GM21786 (cell line): Measurements from ENCODE around the gene DEPDC7.
"Not testable (repeated sequence)": the region's sequence is repeated elsewhere in the genome, so short reads cannot be mapped to it uniquely, and the experiment has no call there.

Source experiments
- ATAC-seq: cut with Tn5 transposase; IDR thresholded peaks from one replicate; pipeline ENCODE4 v1.9.1; 2021; ENCODE audit not compliant: unreplicated experiment

The DEPDC7 gene

DNA sequence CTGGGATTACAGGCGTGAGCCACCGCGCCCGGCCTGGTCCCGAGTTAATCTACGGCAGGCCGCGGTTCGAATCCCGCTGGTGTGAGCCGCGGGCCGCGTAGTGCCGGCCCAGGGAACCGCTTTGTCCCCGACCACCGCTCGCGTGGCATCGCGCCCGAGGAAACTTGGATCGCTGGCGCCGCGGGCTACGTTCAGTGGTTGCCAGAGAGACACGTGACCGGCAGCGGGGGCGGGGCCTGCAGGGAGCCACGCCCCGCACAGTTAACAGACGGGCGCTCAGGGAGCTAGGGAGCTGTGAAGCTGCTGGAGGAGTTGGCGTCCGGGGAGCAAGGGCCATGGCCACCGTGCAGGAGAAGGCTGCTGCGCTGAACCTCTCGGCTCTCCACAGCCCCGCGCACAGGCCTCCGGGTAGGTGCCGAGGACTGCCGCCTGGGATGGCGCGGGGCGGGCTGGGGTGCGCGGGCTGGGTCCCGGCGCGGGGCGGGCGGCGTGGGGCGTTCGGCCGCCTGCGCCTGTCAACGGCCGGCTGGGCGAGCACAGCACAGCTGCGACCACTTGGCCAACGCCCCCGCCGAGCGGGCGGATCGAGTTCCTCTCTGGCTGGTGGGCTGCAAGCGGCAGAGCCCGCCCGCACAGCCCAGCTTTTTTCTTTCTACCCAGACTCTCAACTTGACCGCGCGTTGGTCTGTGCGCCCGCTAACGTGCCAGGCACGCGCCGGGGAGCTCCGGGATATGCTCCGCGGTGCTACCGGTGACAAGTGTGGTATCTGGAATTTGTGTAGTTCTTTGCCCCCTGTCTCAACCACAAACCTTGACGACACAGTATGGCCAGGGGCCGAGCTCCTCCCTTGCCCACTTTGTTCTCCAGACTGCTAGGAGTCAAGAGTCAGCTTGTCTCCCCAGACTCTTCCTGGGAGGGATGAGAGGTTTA lies at the start of gene DEPDC7:
Gene DEPDC7, plus strand, starts transcription at position 258 of the 931 bp plus-strand sequence. Its CDS starts 78 bp downstream, at position 336.
- ATAC-seq, result peak; percentile 59

- no peak for ATAC-seq
Observed at GRCh38 chr11:32968541-32968940, 47.1 kb upstream of the DEPDC7 start.

- not testable (repeated sequence) for ATAC-seq
Observed at GRCh38 chr11:32972233-32972632, 43.4 kb upstream of the DEPDC7 start.

- ATAC-seq, result no peak
Observed at GRCh38 chr11:32972781-32973180, 42.9 kb upstream of the DEPDC7 start.

GRCh38 chr11:32982626-32983025 lies 33.1 kb upstream of the DEPDC7 start:
- no peak for ATAC-seq

- ATAC-seq, result no peak
Observed at GRCh38 chr11:32983506-32983905, 32.2 kb upstream of the DEPDC7 start.

DNA sequence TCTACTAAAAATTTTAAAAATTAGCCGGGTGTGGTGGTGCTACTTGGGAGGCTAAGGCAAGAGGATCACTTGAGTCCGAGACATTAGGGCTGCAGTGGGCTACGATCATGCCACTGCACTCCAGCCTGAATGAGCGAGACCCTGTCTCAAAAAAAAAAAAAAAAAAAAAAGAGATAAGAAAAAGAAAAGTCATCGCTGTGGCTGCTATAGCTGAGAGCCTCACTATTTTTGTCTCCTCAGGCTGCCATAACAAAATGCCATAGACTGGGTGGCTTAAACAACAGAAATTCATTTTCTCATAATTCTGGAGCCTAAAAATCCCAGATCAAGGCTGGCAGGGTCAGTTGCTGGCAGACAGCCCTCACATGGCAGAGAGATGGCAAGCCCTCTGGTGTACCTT lies 30.1 kb upstream of the DEPDC7 start:
- no peak for ATAC-seq

- ATAC-seq, result no peak
Observed at GRCh38 chr11:32987851-32988250, 27.8 kb upstream of the DEPDC7 start.

GRCh38 chr11:32990481-32990880 lies 25.2 kb upstream of the DEPDC7 start:
- no peak for ATAC-seq

- ATAC-seq, result no peak
Observed at GRCh38 chr11:32991427-32991826, 24.3 kb upstream of the DEPDC7 start.

DNA sequence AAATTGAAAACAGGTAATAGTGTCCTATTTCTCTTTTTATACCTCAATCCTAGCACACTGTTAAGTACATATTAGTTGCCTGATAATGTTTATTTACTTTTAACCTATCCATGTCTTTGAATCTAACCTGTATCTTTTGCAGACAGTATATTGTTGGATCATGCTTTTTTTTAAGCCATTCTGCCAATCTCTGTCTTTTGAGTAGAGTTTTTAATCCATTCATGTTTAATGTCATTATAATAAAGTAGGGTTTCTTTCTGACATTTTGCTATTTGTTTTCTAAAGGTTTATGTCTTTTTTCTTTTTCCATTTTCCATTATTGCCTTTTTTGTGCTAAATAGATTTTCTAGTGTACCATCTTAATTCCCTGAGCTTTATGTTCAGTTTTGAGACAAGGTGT lies 23.8 kb upstream of the DEPDC7 start:
- no peak for ATAC-seq

DNA sequence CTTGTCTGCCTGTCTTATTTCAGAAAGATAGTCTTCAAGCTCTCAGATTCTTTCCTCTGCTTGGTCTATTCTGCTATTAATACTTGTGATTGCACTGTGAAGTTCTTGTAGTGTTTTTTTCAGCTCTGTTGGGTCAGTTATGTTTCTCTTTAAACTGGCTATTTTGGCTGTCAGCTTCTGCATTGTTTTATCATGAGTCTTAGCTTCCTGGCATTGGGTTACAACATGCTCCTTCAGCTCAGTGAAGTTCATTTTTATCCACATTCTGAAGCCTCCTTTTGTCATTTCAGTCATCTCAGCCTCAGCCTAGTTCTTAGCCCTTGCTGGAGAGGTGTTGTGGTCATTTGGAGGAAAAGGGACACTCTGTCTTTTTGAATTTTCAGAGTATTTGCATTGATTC lies 15.5 kb upstream of the DEPDC7 start:
- ATAC-seq, result no peak

- ATAC-seq, result no peak
Observed at GRCh38 chr11:33001281-33001680, 14.4 kb upstream of the DEPDC7 start.

DNA sequence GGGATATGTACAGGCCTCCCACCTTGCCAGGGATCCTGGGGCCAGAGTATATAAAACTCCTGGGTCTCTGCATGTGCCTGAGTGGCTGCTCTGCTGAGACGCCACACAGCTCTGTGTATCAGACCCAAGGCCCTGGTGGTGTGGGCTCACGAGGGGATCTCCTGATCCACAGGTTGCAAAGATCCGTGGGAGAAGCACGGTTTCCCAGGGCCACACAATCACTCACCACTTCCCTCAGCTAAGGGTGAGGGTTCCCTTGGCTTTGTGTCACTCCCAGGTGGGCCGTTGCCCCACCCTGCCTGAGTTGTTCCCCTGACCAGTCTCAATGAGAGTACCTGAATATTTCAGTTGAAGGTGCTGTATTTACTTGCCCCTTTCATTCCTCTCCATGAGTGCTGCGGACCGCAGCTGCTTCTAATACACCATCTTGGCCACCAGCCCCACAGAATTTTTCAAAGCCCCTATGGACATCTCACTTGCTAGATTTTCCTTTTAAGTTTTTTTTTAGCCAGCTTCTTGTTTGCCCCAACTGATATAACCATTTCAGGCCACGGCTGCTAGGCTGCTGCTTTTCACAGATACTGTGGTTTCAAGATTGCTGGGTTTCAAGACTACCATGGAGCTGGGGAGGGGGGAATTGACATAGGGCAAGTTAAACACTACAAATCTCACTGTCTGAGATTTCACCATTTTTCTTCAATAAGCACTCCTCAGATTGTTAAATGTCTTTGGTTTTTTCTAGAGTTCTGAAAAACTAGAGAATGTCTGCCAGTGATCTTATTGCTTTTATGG lies 13.7 kb upstream of the DEPDC7 start:
- no peak for ATAC-seq

GRCh38 chr11:33005175-33005574 lies 10.5 kb upstream of the DEPDC7 start:
- ATAC-seq, result no peak

DNA sequence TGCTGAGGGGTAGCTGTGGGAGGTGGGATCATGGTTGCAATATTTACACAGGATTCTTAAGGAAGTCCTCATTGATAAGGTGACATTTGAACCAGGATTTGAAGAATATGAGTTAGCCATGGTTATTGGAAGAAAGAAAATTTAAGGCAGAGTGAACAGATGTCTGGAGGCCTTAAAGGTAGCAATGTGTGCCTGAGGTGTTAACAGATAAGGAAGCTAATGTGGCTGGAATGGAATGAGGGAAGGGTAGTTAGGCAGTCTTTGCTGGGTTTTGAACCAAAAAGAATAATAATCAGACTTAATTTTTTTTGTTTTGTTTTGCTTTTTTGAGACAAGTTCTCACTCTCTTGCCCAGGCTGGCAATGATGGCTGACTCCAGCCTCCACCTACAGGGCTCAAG lies 9.7 kb upstream of the DEPDC7 start:
- no peak for ATAC-seq

DNA sequence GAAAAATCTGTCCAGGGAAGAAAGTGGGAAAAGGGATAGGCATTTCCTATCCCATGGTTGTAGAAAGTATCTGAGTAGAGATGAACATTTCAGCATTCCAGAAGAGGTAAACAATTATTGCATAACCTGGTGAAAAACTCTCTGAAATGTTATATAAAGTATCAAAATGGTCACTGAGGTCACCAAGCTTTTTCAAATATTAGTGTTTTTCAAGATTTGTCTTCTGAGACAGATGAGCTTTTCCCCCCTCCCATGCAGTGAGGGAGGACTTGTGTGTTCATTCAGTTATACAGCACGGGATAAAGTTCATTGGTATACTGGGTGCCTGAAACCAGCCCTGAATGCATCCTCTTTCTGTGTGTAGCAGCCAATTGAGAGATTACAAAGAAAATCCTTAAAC lies 1.9 kb upstream of the DEPDC7 start:
- no peak for ATAC-seq

GRCh38 chr11:33016654-33017053 lies 976 bp downstream of the DEPDC7 start:
- ATAC-seq, result no peak

- ATAC-seq, result no peak
Observed at GRCh38 chr11:33017478-33017877, 1.8 kb downstream of the DEPDC7 start.

DNA sequence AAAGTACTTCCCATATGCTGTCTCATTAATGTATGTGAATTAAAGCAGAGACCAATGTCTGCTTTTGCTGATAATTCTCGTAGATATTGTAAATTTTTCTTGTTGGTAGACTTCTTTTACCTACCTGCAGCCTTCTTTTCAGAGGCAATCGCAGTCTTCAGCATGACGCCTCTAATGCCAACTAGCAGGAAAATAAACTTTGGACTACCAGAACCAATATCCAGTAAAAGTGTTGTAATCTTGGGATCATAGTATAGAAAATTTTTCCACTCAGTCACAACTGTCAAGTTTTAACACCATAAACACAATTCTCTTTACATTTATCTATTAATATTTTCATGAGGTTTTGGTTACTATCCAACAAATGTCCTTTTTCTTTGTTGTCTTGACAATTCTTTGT lies 2.3 kb downstream of the DEPDC7 start:
- ATAC-seq, result no peak

DNA sequence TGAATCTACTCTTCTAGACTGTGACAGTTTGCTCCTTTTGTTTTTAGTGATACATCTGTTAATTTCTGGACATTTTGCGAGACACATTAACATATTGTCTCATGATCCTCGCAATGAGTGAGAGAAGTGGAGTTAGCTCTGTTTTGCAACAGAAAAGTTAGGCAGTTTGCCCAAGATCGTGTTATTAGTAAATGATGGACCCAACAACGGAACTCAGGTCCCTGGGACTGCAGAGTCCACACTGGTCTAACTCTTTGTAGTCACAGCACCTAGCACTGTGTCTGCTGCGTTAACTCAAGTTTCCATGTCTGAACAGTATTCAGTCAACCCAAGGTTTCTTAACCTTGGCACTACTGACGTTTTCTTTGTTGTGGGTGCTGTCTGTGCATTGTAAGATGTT lies 3.2 kb downstream of the DEPDC7 start:
- no peak for ATAC-seq

- ATAC-seq, result no peak
Observed at GRCh38 chr11:33021501-33021900, 5.8 kb downstream of the DEPDC7 start.
